Left ventricle myocardium superior (tissue), 1 donor: ENCODE results near the gene RNF166. TPM values are rescaled to one million over a fixed set of nuclear protein-coding genes. Genes with fewer than 3 reads are reported as not detected.
A peak's percentile ranks its signal among the peaks of the same experiment; 100 is the strongest.

Experiments
- ATAC-seq: fragments of 200-7000 bp; cut with Tn5 transposase; one replicate; pipeline ENCODE4 v1.9.1; 2020; ENCODE audit warnings: mild to moderate bottlenecking, moderate library complexity
- DNase-seq: peaks from one replicate; pipeline ENCODE4 v3.0.0-alpha.2; 2020
- intact Hi-C: fragments of 100-400 bp; cut with micrococcal nuclease; formaldehyde crosslinking; loops from one replicate; pipeline ENCODE4 v1.11.0; 2022
- total RNA-seq: library from RNA; stranded (reverse); fragmentation: NEBNext Ultra II Directional; extraction: Animal tissue kit (Norgen Biotek cat#: 25700); gene quantifications from one replicate; pipeline ENCODE4 v1.2.1, GENCODE V29; 2021
- donor health status: DM: no; HTN: yes; CAD: no; lungs with severe emphysema.

The RNF166 gene
- total RNA-seq, 1 donor from 2014 or later, result 16.2 TPM

GRCh38 chr16:88726408-88726749, 20.2 kb upstream of the RNF166 start:
- ATAC-seq, result no peak

DNA sequence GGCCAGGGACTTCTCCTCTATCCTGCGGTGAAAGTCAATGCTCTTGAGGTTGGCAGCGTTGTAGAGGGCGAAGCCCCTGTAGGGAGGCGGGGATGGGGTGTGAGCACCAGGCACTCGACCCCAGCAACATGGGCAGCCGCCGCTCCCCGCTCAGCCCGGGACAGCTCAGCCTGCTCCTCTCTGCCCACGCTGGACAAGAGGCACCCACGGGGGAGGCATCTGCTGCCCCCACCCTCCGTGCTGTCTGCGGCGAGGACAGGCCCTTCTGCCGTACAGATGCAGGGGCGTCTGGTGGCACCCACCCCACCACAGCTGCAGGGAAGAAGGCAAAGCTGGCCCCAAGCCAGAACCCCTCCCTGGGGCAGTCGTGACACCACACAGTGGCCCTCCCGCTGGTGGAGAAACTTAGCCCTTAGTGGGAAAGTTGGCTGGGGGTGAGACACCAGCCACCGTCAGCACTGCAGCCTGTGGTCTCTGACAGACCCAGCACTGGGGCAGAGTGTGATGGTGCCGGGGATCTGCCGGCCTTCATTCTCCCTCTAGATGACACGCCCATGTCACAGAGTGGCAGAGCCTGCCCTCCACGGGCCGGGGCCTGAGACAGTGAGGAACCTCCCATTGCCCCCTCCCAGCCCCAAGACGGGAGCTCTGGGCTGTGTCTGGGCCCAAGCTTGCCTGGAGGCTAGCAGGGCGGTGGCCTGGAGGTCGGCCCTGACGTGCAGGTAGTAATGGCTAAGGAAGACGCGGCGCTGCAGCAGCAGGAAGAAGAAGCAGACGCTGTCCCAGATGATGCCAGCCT, 19.6 kb upstream of the RNF166 start:
- ATAC-seq (no peak), DNase-seq (no peak)
- intact Hi-C loops, result no loop called here

More at GRCh38 chr16:88726408-88726749, 20.2 kb upstream of the RNF166 start:
- DNase-seq, result no peak
- intact Hi-C loops, result no loop called here

DNA sequence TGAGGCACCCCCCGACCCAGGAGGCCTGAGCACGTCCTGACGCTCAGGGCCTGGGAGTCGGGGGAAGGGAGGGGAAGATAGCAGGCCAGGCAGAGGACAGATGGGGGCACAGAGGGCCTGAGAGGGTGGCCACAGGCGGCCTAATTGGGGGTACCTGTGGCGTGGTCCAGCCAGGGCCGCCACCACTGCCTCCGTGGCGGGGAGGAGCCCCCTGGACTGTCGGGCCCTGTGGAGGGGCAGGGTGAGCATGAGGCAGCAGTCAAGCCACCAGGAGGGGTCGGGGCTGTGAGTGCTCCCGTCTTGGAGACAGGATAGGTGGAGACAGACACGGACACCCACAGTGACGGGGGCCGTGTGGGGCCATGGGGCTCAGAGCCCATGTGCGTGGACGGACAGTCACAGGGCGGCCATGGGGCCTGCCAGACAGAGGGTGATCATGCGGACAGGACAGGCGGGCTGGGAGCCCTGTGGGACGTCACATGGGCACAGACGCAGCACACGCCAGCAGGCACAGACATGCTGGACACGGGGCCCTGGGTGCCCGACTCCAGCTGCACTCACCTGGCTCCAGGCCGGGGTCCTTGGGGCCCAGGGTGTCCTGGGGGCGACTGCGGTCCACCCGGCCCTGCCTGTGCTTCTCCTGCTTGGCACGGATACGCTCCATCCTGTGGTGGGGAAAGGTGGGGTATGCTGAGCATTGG, 18.8 kb upstream of the RNF166 start:
- intact Hi-C loops, result no loop called here
- no peak for ATAC-seq
- DNase-seq, result no peak

GRCh38 chr16:88723911-88724310, 17.7 kb upstream of the RNF166 start:
- DNase-seq (no peak), ATAC-seq (no peak)
- intact Hi-C loops, result no loop called here

GRCh38 chr16:88723507-88723887, 17.3 kb upstream of the RNF166 start:
- no peak for DNase-seq
- ATAC-seq, result no peak
- intact Hi-C loops, result no loop called here

DNA sequence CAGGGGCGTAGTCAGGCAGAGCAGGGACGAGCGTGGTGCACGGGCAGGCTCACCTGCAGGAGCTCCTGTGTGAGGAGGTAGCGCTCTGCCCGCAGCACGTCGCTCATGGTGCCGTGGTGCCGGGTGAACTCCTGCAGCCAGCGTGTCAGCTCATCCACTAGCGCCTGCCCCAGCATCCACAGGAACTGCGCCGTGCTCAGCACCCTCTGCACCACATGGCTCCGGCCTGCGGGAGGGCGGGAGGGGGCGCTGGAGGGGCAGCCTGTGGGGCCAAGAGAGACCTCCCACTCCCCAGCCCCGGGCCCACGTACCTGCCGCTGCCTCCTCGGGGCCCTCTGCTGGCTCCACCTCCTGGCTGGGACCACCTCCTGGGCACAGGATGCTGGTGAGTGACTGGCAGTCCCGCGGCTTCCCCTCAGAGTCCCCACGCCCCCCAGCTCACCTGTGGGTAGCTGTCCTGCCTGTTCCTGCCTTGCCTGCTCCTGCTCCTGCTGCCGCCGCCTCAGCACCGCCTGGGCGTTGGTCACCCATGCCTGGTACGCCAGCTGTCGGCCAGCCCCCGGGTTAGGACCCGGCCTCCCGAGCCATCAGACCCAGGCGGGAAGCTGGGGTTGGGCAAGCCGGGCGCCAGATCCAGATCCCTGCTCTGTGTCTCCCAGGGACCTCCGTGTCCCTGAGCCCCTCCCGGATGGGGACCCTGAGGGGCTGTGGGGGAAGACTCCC, 16.7 kb upstream of the RNF166 start:
- ATAC-seq, result no peak
- intact Hi-C loops, result no loop called here
- DNase-seq, result no peak

GRCh38 chr16:88721815-88722755, 15.9 kb upstream of the RNF166 start:
- intact Hi-C loops, result no loop called here
- DNase-seq, result no peak
- ATAC-seq, result no peak

GRCh38 chr16:88721236-88721635, 15.0 kb upstream of the RNF166 start:
- intact Hi-C loops, result no loop called here
- DNase-seq (no peak), ATAC-seq (no peak)

DNA sequence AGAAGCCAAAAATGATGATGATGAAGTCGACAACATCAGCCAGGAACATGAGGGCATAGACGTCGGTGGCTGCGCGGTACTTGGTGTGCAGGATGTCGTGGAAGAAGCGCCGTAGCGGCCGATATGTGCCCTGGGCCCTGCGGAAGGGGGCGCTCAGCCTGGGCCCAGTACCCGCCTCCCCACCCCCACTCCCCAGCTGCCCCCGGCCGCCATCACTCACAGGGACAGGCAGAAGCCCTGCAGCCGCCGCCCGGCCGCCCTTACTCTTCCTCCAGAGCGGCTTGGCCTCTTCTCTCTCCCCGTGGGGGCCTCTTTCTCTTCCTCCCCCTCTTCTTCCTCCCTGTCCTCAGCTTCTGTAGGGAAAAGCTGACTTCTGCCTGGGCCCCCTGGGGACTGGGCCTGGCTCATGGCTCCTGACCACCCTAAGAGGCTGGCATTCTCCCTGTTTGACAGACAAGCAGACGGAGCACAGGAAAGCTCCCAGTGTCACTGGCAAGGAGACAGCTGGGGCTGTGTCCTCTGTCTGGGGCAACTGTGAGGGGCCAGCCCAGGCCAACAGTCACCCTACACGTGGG, 14.3 kb upstream of the RNF166 start:
- intact Hi-C loops, result no loop called here
- no peak for ATAC-seq
- no peak for DNase-seq

GRCh38 chr16:88719933-88720296, 13.7 kb upstream of the RNF166 start:
- intact Hi-C loops, result no loop called here
- no peak for DNase-seq
- ATAC-seq, result no peak

- DNase-seq, result peak; percentile 76
- peak; percentile 84 for ATAC-seq
- intact Hi-C loops, result no loop called here
Observed at GRCh38 chr16:88719267-88719932, 13.2 kb upstream of the RNF166 start.

DNA sequence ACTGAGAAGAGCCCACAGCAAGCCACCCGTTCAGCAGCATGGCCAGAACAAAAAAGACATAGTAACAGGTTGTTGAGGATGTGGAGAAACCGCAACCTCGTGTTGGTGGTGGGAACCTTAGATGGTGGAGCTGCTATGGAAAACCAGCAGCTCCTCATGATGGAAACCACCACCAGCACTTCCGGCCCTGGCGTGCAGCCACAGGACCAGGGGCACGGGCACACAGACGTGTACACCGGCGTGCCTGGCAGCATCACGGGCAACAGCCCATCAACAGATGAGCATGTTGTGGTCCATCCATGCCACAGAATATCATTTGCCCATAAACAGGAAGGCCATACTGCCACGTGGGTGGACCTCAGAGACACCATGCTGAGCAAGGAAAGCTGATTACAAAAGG, 12.0 kb upstream of the RNF166 start:
- ATAC-seq (no peak), DNase-seq (no peak)
- intact Hi-C loops, result no loop called here

GRCh38 chr16:88716601-88717001, 10.4 kb upstream of the RNF166 start:
- DNase-seq (no peak), ATAC-seq (no peak)
- intact Hi-C loops, result no loop called here

- ATAC-seq (no peak), DNase-seq (no peak)
- intact Hi-C loops, result no loop called here
Observed at GRCh38 chr16:88716201-88716600, 10.0 kb upstream of the RNF166 start.

GRCh38 chr16:88715312-88716190, 9.3 kb upstream of the RNF166 start:
- intact Hi-C loops, result no loop called here
- no peak for ATAC-seq
- no peak for DNase-seq

GRCh38 chr16:88714420-88715302, 8.5 kb upstream of the RNF166 start:
- no peak for ATAC-seq
- intact Hi-C loops, result no loop called here
- DNase-seq, result no peak
